Measurements from ENCODE around the gene MYO5B. TPM values are rescaled to one million over a fixed set of nuclear protein-coding genes. Genes with fewer than 3 reads are reported as not detected.

Gene MYO5B
- total RNA-seq, 1 experiment from 2014 or later, result 31.6 TPM

DNA sequence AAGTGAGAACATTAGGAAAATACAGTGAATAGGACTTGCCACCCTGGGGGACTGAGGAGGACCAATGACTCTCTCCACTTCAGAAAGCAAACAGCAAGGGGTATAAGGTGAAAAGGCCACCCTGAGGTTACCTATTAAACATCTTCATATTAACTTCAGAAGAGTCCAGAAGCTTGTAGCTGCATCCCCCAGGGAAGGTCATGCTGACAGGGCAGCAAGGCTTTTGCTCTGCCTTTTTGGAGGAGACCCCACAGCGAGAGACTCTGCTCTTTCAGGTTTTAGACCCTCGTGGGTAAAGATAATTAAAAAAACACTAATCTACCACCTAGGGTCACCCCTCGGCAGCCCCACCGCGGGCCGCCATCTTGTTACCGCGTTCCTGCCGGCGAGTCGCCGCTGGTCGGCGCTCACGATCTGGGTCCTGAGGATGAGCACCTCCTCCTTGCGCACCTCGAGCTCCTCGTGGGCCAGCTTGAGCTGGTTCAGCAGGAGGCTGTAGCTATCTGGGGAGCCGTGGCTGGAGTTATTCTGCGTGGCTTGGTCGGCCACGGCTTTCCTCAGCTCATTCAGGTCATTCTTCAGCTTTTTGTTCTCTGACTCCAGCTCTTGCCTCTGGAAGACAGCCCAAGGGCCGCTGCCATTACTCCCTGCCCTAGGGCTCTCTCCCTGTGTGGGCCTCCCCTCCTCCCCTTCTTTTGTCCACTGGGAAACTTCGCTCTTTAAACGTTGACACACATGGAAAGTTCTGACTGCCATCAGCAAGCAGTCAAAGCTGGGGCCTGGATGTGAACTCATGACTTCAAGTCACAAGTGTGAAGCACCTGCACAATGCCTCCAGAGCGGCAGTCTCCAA lies 331.0 kb downstream of the MYO5B start:
- no peak for DNase-seq
- no peak overlapping the region for H3K4me3 ChIP-seq
- no peaks in the 10 kb centered on the region for H3K9me3 ChIP-seq
- no peaks in the 10 kb centered on the region for H3K27me3 ChIP-seq
- H3K36me3 ChIP-seq, result no peaks in the 10 kb centered on the region

DNA sequence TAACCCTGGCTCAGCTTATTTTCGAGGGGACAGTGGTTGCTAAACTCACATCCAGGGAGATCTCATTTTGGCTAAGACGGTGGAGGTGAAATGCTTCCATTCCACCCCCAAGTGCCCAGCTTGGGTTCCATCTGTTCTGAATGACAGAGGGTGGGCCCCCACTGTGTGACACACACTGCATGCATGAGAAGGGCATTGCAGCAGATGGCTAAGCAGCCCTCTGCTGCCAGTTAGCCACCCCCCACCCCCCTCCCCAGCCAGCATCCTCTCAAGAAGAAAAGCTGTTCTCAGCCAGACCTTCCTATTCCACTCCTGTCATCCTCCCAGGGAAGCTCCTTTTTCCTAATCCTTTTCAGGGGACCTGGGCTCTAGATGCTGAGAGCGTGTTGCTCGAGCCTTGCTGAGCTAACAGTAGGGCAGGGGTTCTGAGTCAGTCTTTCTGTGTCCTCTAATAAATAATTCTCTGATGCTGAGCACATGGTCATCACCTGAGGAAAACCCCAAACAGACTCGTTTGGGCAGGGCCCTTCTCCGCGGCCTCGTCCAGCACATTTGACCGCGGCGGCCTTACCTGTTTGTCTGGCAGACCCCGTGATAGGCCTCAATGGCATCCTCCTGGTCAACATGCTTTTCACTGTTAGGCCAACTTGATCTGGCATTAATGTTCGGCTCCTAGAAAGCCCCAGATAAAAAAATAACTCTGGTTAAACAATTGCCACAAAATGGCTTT lies 332.1 kb downstream of the MYO5B start:
- Histone ChIP-seq H3K27me3 (no peaks in the 10 kb centered on the region), H3K36me3 (no peaks in the 10 kb centered on the region), H3K4me3 (no peak overlapping the region), H3K9me3 (no peaks in the 10 kb centered on the region)
- DNase-seq, result no peak

DNA sequence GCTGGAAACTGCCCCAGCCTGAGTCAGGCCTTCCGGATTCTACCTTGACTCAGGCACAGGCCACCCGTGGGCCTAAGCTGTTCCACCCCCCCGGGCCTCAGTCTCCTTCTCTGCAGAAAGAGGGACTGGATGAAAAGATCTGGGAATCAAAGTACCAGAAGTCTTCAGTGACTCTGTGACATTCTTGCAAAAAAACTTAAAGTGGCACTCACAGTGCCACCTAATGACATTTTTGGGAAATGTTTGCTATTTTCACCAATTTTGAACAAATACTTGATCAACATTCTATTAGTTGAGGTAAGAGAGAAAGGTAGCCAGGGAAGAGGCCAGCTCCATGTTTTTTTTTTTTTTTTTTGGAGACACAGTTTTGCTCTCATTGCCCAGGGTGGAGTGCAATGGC lies 333.3 kb downstream of the MYO5B start:
- H3K9me3 ChIP-seq, result no peaks in the 10 kb centered on the region
- DNase-seq, result no peak
- no peaks in the 10 kb centered on the region for H3K36me3 ChIP-seq
- no peaks in the 10 kb centered on the region for H3K27me3 ChIP-seq
- no peak overlapping the region for H3K4me3 ChIP-seq

DNA sequence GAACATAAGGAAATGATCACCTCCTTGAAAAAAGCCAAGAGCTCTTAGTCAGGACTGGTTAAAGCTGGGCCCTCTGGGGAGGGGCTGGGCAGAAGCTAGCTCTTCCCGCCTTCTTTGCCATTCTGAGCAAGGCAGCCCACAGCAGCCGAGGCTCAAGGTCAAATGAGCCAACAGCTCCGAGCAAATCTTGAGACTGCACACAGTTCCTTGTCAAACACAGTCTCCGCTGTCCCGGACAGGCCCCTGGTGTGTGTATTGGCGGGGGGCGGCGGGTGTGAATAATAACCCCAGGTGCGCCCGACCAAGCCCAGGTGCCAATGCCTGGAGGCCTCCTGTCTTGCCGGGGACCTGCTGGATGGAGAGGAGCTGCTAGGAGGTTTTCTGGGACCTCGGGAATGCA lies 335.2 kb downstream of the MYO5B start:
- no peak for DNase-seq
- Histone ChIP-seq H3K27me3 (no peaks in the 10 kb centered on the region), H3K4me3 (no peak overlapping the region), H3K36me3 (no peaks in the 10 kb centered on the region), H3K9me3 (no peaks in the 10 kb centered on the region)

DNA sequence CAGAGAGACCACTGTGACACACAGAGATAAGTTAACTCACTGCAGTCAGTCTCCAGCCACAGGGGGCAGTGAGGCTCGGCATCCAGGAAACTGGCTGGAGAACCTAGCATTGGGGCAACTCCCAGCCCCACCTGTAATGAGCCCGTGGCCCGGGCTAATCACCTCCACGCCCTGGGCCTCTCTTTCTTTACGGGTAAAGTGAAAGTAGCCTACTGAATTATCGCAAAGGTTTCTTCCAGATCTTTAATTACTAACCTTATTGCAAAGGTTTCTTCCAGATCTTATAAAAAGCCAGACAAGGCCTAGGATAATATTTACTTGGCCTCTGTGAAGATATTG lies 336.0 kb downstream of the MYO5B start:
- no peaks in the 10 kb centered on the region for H3K9me3 ChIP-seq
- H3K27me3 ChIP-seq, result no peaks in the 10 kb centered on the region
- no peak for DNase-seq
- H3K36me3 ChIP-seq, result no peaks in the 10 kb centered on the region
- no peak overlapping the region for H3K4me3 ChIP-seq

DNA sequence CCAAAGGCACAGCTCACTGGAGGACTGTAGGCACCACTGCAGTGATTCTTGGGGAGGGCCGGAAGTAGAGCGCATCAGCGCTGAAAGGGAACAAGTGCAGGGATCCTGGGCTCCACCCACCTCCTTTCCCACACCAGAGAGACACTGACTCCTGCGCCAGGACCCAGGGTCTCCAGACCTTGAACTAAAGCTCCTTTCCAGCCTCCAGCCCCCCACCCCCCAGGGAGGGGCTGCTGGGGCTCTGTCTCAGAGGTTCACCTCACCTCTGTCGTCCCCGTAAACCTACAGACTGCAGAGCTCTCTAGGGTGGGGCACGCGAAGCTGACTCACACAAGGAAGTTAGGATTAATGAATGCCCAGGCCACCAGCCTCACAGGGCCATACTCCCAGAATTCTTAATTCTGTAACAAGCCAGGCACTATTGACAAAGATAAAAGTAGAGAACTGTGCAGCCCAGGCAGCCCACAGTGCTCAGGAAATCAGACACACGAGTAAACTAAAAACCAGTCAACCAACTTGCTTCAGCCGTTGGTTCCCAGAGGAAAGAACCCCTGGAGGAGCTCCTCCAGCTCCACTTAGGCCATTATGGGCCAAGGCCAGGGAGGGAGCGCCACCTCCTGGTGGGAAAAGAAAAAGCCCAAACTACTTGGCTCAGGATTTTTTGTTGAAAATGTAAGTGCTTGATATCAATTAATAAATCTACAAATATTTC lies 336.5 kb downstream of the MYO5B start:
- H3K36me3 ChIP-seq, result no peaks in the 10 kb centered on the region
- no peak overlapping the region for H3K4me3 ChIP-seq
- H3K9me3 ChIP-seq, result no peaks in the 10 kb centered on the region
- peak; percentile 51 for DNase-seq
- H3K27me3 ChIP-seq, result no peaks in the 10 kb centered on the region

DNA sequence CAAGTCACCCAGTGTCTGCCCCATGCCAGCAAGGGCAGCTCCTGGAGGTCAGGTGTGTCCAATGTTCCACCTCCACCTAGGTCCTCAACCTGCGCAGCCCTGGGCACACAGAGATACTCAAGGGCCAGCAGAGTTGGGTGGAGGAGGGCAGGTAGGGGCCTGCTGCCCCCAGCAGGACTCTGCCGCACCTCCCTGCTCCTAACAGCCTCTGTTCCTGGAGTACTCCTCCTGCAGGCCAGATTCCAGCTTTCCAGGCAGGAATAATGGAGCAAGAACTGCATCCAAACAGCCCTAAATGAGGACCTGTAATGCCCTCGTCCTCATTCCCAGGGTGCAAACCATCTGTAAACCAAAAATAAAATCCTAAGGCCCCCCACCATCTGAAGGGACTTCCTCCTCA lies 337.2 kb downstream of the MYO5B start:
- DNase-seq, result no peak
- H3K36me3 ChIP-seq, result no peaks in the 10 kb centered on the region
- no peaks in the 10 kb centered on the region for H3K9me3 ChIP-seq
- H3K27me3 ChIP-seq, result no peaks in the 10 kb centered on the region
- no peak overlapping the region for H3K4me3 ChIP-seq

- Histone ChIP-seq H3K9me3 (no peaks in the 10 kb centered on the region), H3K36me3 (no peaks in the 10 kb centered on the region), H3K27me3 (no peaks in the 10 kb centered on the region), H3K4me3 (no peak overlapping the region)
- DNase-seq, result no peak
Measured at GRCh38 chr18:49856496-49856895, 338.5 kb downstream of the MYO5B start.

- H3K27me3 ChIP-seq, result no peaks in the 10 kb centered on the region
- H3K36me3 ChIP-seq, result no peaks in the 10 kb centered on the region
- no peaks in the 10 kb centered on the region for H3K9me3 ChIP-seq
- no peak overlapping the region for H3K4me3 ChIP-seq
- DNase-seq, result no peak
Measured at GRCh38 chr18:49855711-49856415, 339.1 kb downstream of the MYO5B start.

- DNase-seq, result no peak
- no peaks in the 10 kb centered on the region for H3K36me3 ChIP-seq
Measured at GRCh38 chr18:49854681-49855080, 340.3 kb downstream of the MYO5B start.

GRCh38 chr18:49853436-49853835 lies 341.5 kb downstream of the MYO5B start:
- Histone ChIP-seq H3K36me3 (no peaks in the 10 kb centered on the region), H3K9me3 (no peaks in the 10 kb centered on the region), H3K4me3 (no peak overlapping the region), H3K27me3 (no peaks in the 10 kb centered on the region)
- DNase-seq, result no peak

More at GRCh38 chr18:49854681-49855080, 340.3 kb downstream of the MYO5B start:
- Histone ChIP-seq H3K9me3 (no peaks in the 10 kb centered on the region), H3K27me3 (no peaks in the 10 kb centered on the region), H3K4me3 (no peak overlapping the region)

GRCh38 chr18:49853011-49853410 lies 341.9 kb downstream of the MYO5B start:
- Histone ChIP-seq H3K36me3 (no peaks in the 10 kb centered on the region), H3K9me3 (no peaks in the 10 kb centered on the region), H3K27me3 (no peaks in the 10 kb centered on the region), H3K4me3 (no peak overlapping the region)
- no peak for DNase-seq

- Histone ChIP-seq H3K27me3 (no peaks in the 10 kb centered on the region), H3K9me3 (no peaks in the 10 kb centered on the region), H3K36me3 (no peaks in the 10 kb centered on the region), H3K4me3 (no peak overlapping the region)
- DNase-seq, result peak; percentile 36
Measured at GRCh38 chr18:49851624-49852023, 343.3 kb downstream of the MYO5B start.

DNA sequence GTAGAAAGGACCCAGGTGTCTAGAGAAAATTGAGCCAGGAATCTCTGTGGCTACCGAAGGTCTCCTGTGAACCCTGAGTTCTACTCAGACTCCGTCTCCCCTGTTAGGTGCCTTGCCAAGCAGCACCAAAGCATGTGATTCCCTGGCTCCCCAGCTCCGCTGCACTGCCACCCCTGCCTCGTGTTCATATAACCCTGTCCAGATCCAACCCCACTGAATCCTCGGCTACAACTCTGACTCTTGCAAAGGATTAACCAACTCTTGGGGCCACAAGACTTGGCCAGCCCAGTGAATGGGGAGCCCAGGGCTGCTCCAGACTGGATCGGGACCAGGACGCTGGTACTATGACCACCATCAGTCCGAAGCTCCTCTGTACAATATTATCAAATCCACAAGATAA lies 344.3 kb downstream of the MYO5B start:
- H3K4me3 ChIP-seq, result no peak overlapping the region
- H3K36me3 ChIP-seq, result no peaks in the 10 kb centered on the region
- H3K9me3 ChIP-seq, result no peaks in the 10 kb centered on the region
- no peak for DNase-seq
- no peaks in the 10 kb centered on the region for H3K27me3 ChIP-seq

DNA sequence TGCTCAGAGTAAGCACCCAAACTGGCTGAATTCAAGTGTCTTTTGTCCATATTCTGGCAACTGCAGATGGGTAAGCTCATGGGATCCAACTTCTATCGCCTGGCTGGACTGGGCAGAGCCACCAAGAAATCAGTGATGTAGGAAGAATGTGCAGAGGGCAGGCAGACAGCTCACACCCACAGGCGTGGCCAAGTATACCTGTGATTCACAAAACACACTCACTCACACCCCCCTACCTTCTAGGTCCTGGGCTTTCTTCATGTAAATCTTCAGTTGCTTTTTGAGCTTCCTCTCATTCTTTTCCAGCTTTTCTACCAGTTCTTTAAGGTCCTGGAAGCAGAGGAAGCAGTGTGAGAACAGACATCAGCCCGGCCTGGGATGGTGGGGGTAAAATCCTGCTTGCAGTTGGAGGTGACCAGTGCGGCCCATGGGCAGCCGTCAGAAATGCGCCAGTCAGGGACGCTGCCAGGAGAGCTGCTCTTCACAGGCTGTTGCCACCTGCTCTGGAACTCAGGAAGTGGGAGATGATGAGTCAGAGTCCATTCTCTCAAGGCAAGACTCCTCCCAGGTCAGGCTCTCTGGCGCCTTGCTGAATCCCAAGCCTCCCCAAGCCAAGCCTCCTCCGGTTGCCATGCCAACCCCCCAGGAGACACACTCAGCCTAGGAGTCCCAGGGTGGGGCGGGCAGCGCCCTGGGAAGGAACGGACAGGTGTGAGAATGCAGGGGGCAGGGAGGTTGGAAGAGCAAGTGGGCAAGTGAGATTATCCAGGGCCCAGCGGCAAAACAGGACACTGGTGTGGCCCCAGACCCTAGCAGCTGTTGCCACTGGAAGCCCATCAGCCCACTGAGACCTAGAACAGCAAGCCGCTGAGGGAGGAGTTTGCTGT lies 345.4 kb downstream of the MYO5B start:
- Histone ChIP-seq H3K9me3 (no peaks in the 10 kb centered on the region), H3K27me3 (no peaks in the 10 kb centered on the region), H3K36me3 (no peaks in the 10 kb centered on the region), H3K4me3 (peak overlapping the region; percentile 32)
- peak; percentile 94 for DNase-seq

DNA sequence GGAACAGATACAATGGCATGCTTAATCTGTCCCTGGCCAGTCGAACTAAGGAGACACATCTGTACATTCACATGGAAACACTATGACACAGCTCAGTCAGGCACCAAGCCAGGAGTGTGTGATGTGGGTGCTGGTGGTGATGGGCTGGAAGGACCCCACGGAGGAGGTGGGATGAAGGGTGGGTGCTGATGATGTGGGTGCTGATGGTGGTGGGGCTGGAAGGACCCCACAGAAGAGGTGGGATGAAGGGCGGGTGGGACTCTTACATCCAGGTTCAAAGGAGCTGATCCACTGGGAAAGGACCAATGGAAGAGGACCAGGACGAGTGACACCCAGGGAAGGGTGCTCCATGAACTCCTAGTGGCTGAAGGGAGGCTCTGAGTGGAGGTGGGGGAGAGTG lies 346.8 kb downstream of the MYO5B start:
- Histone ChIP-seq H3K9me3 (no peaks in the 10 kb centered on the region), H3K27me3 (no peaks in the 10 kb centered on the region), H3K4me3 (no peak overlapping the region), H3K36me3 (no peaks in the 10 kb centered on the region)
- no peak for DNase-seq

All from MG63 (cell line).